ENCODE results near the gene CCDC14.
"Not testable (repeated sequence)": the region's sequence is repeated elsewhere in the genome, so short reads cannot be mapped to it uniquely, and the experiment has no call there.

- TF ChIP-seq CTCF (optimal IDR thresholded peaks at IDR 0.05 in 1 of 3, IDR thresholded peaks at IDR 0.05 in 1 of 3, conservative IDR thresholded peaks at IDR 0.05 in 1 of 3; ENCODE audit: extremely low read depth in 1 of 3, insufficient read depth in 2 of 3, low read length in 3 of 3); EZH2 (IDR thresholded peaks at IDR 0.05; ENCODE audit: low read length): not testable (repeated sequence)
Measured at GRCh38 chr3:123890162-123890561, 70.9 kb downstream of the CCDC14 start.
